Nucleus accumbens (tissue), 56 donors: Measurements from ENCODE around the gene RHAG.
"Not testable (repeated sequence)": the region's sequence is repeated elsewhere in the genome, so short reads cannot be mapped to it uniquely, and the experiment has no call there.

Experiments used
- DNase-seq, 56 donors: peaks; one replicate each; lab custom pipeline; 2025; lab: John Stamatoyannopoulos, UW

RHAG gene

GRCh38 chr6:49637350-49637731, 702 bp upstream of the RHAG start:
- no peak for DNase-seq

- DNase-seq, result no peak
Measured at GRCh38 chr6:49635978-49636712, 494 bp downstream of the RHAG start.

DNA sequence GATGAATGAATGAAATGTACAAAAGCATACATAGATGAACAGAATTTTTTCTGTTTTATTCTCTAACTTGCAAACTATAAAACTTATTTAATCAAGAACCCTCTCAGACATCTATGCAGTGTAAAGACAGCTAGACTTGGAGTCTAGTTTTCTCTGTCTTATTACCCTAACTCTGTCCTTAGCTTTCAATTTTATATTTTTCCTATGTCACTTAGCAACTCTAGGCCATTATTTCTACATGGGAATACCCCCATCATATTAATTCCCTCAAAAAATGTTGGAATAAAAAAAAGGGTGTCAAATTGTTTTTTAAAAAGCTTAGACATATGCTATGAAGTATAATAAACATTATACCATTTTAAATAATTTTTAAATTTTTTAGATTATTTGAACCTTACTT, 1.2 kb downstream of the RHAG start:
- no peak for DNase-seq

DNA sequence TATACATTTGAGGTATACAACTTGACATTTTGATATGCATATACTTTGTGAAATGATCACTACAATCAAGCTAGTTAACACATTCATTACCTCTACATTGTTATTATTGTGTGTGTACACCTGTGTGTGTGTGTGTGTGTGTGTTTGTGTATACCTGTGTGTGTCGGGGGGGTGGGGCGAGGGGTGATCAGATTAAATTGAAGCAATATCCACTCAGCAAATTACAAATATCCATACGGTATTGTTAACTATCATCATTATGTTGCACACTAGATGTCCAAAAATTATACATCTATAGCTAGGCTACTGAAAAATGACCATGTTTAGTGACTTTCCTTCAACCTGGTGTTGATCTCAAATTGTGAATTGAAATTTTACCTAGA, 1.8 kb downstream of the RHAG start:
- no peak for DNase-seq

DNA sequence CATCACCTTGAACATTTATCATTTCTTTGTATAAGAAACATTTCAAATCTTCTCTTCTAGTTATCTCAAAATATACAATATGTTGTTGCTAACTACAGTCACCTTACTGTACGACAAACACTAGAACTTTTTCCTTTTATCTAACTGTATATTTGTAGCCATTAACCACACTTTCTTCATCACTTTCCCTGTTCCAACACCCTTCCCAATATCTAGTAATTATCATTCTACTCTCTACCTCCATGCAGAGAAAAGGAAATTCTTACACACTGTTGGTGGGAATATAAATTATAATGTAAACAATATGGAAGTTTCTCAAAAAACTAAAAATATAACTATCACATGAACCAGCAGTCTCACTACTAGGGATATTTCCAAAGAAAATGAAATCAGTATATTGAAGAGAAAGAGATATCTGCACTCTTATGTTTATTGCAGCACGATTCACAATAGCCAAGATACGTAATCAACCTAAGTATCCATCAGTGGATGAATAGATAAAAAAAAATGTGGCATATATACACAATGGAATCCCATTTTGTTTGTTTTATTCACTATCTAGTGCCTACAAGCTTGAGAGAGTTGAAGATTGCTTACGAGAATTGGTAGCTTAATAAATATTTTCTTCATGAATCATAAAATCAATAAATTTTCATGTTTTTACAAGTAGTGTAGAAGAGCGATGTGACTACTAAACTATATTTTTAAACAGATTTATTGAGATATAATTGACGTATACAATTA, 2.4 kb downstream of the RHAG start:
- DNase-seq, result no peak

DNA sequence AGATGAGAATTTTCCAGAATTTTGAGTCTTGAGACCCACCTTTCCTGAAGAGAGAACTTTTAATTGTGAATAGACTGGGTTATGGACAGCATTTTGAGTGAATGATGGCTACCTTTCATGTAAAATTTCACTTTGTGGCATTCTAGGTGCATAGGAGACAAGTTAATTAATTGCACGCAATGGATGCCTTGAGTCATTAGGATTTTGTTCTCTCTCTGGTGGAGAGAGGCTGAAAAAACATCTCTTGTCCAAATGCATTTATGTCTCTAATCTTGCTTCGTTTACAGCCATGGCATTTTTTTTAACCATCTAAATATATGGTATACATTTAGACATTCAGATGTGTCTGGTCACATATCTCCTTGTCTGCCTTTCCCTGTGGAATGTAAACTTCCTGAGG, 3.1 kb downstream of the RHAG start:
- DNase-seq, result no peak

- no peak for DNase-seq
Measured at GRCh38 chr6:49632727-49633126, 3.9 kb downstream of the RHAG start.

- DNase-seq, result not testable (repeated sequence)
Measured at GRCh38 chr6:49629485-49630088, 7.1 kb downstream of the RHAG start.

DNA sequence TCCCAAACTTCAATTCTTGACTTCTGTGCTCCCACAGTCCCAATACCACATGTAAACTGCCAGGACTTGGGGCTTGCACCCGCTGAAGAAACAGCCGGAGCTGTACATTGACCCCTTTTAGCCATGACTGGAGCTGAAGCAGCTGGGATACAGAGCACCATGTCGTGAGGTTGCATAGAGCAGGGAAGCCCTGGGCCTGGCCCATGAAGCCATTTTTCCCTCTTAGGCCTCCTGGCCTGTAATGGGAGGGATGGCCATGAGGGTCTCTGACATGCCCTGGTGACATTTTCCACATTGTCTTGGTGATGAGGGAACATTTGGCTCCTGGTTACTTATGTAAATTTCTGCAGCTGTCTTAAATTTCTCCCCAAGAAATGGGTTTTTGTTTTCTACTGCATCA, 9.8 kb downstream of the RHAG start:
- no peak for DNase-seq

- no peak for DNase-seq
Measured at GRCh38 chr6:49618257-49618656, 18.4 kb downstream of the RHAG start.

- not testable (repeated sequence) for DNase-seq
Measured at GRCh38 chr6:49614144-49614543, 22.5 kb downstream of the RHAG start.

DNA sequence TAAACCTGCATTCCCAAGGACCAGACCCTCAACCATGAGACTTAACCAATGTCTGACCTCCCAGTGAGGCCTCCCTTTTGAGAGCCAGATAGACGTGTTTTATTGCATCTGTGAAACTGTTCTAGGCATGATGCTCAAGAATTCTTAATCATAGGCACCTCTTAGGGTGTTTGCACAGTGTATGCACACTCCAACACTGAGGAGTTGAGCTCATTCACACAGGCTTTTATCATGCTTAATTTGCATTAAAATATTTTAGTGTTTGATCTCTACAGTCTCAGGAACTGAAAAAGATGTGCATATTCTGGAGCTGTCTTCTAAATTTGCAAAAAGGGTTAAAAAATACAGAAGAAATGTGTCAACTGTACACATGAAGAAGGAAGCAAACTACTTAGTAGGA, 27.4 kb downstream of the RHAG start:
- DNase-seq, result no peak

GRCh38 chr6:49608275-49608674, 28.4 kb downstream of the RHAG start:
- not testable (repeated sequence) for DNase-seq

DNA sequence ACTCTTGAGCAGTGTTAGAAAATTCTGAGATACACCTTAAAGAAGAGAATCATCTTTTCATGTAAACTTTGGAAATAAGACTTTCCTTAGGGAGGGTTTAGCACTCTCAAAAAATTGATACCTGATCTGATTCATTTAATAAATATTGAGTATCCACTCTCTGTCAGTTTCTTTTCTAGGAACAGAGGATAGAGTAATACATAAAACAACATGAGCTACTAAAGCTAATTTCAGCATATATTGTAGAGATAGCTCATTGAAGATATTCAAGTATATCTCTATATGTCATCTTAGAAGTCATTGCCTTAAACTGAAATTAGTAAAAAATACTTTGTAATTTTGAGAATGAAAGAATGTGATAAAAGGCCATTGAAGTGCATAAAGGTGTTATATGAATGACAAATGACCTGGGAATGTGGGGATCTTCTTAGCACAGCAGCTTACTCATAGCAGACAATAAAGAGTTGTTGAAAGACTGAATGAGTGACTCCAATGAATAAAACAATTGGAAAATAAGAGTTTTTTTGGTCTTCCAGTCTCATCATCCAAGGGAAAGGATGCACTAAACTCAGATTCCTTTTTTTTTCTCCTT, 29.2 kb downstream of the RHAG start:
- no peak for DNase-seq

DNA sequence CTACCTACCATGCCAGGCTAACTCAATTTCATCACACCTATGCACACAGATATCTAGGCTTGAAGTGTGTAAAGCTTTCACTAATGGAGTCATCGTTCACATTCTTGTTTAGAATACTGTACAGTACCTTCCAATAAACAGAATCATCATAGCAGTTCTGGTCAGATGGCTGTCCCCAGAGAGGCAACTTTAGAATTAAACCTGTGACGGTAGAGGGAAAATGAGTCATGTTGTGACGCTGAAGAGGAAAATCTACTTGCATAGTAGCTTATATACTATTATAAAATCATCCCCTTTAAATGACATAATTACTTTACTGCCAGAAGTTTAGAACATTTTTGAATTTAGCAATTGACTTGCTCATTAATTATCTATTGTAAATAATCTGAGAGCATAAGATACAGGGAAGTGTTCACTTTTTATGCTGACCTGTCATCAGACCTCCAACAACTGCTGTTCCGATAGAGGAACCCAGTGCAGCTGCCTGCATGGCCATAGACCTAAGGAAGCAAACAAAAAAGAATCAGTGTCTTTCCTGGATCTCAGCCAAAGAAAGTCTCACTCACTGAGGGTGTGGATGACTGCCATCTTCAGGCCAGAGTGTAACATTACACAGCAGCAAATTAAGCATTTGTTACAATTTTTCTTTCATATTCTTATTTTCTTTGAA, 29.8 kb downstream of the RHAG start:
- peak in 23 of 56 donors; percentile 0 to 52 (median 13) for DNase-seq

DNA sequence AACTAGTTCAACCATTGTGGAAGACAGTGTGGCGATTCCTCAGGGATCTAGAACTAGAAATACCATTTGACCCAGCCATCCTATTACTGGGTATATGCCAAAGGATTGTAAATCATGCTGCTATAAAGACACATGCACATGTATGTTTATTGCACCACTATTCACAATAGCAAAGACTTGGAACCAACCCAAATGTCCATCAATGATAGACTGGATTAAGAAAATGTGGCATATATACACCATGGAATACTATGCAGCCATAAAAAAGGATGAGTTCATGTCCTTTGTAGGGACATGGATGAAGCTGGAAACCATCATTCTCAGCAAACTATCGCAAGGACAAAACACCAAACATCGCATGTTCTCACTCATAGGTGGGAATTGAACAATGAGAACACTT, 32.6 kb downstream of the RHAG start:
- not testable (repeated sequence) for DNase-seq

DNA sequence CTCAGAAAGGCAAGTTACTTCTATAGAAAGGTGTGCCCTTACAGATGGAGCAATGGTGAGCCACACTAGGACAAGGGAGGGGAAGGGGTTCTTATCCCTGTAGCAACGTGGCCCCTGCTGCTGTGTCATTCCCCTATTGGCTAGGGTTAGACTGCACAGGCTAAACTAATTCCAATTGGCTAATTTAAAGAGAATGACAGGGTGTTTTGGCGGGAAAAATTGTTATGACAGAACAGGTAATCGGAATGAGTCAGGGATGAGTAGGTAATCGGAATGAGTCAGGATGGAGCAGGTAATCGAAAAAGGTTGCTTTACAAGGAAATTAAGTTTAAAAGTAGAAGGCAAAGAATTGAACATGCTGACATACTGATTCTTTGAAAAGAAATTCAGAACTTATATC, 49.4 kb downstream of the RHAG start:
- DNase-seq, result not testable (repeated sequence)

DNA sequence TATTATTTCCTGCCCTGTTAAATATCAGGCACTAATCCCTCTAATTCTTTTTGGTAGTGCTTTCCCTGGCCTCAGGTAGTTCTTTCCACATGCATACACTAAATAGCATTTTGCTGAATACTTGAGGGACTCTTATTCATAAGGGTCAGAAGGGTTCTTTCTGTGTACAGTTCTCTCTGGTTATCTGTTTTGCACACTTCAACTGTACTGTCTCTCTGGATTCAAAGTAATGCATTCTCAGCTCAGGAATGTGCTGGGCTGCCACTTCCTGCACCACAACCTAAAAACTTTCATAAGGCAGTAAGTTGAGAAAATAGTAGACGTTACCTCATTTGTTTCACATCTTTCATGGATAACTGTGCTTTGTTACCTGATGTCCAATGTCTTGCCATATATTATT, 54.1 kb downstream of the RHAG start:
- no peak for DNase-seq

GRCh38 chr6:49579649-49580048, 57.0 kb downstream of the RHAG start:
- no peak for DNase-seq

DNA sequence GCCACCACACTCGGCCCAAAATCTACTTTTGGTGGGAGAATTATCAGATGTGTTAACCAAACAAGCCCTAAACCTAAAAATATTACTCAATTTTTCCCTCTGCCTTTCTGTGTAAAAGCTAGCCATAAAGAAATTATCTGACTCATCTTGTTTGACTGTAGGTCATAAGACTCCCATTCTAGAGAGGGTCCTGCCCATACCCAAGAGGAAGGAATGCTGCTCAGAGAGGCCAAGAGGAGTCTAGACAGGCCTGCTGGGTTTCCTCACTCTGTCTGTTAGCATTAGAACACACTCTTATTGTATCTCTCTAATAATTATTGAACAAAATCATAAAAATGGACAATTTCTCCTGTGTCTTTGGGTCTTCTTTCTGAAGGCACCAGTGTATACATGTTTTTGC, 60.0 kb downstream of the RHAG start:
- no peak for DNase-seq
